Gastrocnemius medialis (tissue), 4 donors: ENCODE results near the gene SPOPL. TPM values are rescaled to one million over a fixed set of nuclear protein-coding genes. Genes with fewer than 3 reads are reported as not detected.

ENCODE experiments used
- ATAC-seq, 2 donors: fragments of 150-250 bp; one replicate each; pipeline ENCODE4 v1.9.1; 2016
- DNase-seq, 2 donors: peaks; one replicate each; pipeline ENCODE4 v3.0.0-alpha.2; 2019
- H3K27ac ChIP-seq, 4 donors: fragments of 200-600 bp; sonication (generic); 1 replicate in 1 of 4; 2 replicates in 3 of 4; pipeline ENCODE4 v1.5.1; 2016 to 2018; ENCODE audit warnings: mild to moderate bottlenecking in 2 of 4, moderate library complexity in 1 of 4
- H3K27me3 ChIP-seq, 3 donors: fragments of 200-600 bp; sonication (generic) in 2 of 3; 1 replicate in 1 of 3; 2 replicates in 2 of 3; pipeline versions ENCODE4 v1.5.1 to v1.6.0; 2016 to 2019; ENCODE audit warnings: mild to moderate bottlenecking in 1 of 3, moderate library complexity in 1 of 3
- H3K36me3 ChIP-seq, 2 donors: fragments of 200-600 bp; sonication (generic) in 1 of 2; one replicate each; pipeline ENCODE4 v1.5.1; 2017 to 2018
- H3K4me1 ChIP-seq, 2 donors: fragments of 200-600 bp; sonication (generic) in 1 of 2; one replicate each; pipeline ENCODE4 v1.5.1; 2016 to 2017; ENCODE audit warnings: mild to moderate bottlenecking in 2 of 2
- H3K4me3 ChIP-seq, 4 donors: fragments of 200-600 bp; sonication (generic) in 3 of 4; 1 replicate in 1 of 4; 2 replicates in 3 of 4; pipeline ENCODE4 v1.5.1; 2016 to 2019; ENCODE audit warnings: mild to moderate bottlenecking in 2 of 4
- H3K9me3 ChIP-seq, 3 donors: fragments of 200-600 bp; sonication (generic) in 2 of 3; 1 replicate in 1 of 3; 2 replicates in 2 of 3; pipeline ENCODE4 v1.5.1; 2016 to 2019
- CTCF ChIP-seq, 5 experiments: fragments of 450-650 bp in 3 of 5; fragments of 200-600 bp in 2 of 5; sonication (generic) in 2 of 5; IDR thresholded peaks in 4 of 5; conservative IDR thresholded peaks in 1 of 5; 1 replicate in 4 of 5; 2 replicates in 1 of 5; pipeline ENCODE4 v1.5.1; 2016 to 2019; ENCODE audit warnings: antibody characterized with exemption in 5 of 5, mild to moderate bottlenecking in 3 of 5, moderate library complexity in 3 of 5
- POLR2A ChIP-seq, 2 donors: fragments of 450-650 bp; IDR thresholded peaks; one replicate each; pipeline ENCODE4 v1.6.1; 2017; ENCODE audit warnings: antibody characterized with exemption in 2 of 2, mild to moderate bottlenecking in 2 of 2, moderate library complexity in 2 of 2
- in situ Hi-C, 4 donors: fragments of 200-750 bp; cut with MboI; loops; one replicate each; pipeline versions ENCODE4 v1.15.0 to v1.8.0; 2017; ENCODE audit warnings: low sequenced_read_pairs in 4 of 4
- intact Hi-C: fragments of 100-400 bp; cut with DNase I; formaldehyde crosslinking; loops from one replicate; pipeline ENCODE4 v1.15.1; 2023; ENCODE audit warnings: low total_unique reads
- total RNA-seq, 4 donors: library from RNA; depleted of rRNA; stranded (reverse); fragments of >200 nt; gene quantifications; one replicate each; pipeline versions ENCODE4 v1.1.0 to v1.2.3, GENCODE V29; 2016

The SPOPL gene
- total RNA-seq, 4 donors from 2014 or later = 11.2 to 17.7 (median 12.5) TPM

DNA sequence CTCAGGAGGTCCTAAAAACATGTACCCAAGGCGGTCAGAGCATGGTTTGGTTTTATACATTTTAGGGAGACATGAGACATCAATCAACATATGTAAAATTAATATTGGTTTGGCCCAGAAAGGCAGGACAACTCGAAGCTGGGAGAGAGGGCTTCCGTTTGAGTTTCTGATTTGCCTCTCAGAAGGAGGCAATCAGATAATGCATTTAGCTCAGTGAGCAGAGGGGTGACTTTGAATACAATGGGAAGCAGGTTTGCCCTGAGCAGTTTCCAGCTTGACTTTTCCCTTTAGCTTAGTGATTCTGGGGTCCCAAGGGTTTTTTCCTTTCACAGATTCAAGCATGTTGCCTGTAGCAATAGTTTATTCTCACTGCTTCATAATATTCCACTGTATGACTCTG is 12.6 kb downstream of the SPOPL start:
- Histone ChIP-seq H3K4me1 (peaks cover 16 to 26% of the 10 kb centered on the region in 2 donors), H3K4me3 (no peak overlapping the region), H3K9me3 (no peaks in the 10 kb centered on the region), H3K36me3 (no peaks in the 10 kb centered on the region), H3K27me3 (no peaks in the 10 kb centered on the region), H3K27ac (no peak overlapping the region)
- in situ Hi-C loops = no loop called here
- intact Hi-C loops = no loop called here
- DNase-seq (no peak), ATAC-seq (no peak)
- TF ChIP-seq CTCF (IDR thresholded peaks at IDR 0.05 in 4 of 5, conservative IDR thresholded peaks at IDR 0.05 in 1 of 5) (no peak), POLR2A (IDR thresholded peaks at IDR 0.05) (no peak)

- Histone ChIP-seq H3K27ac (no peak overlapping the region), H3K4me1 (peaks cover 16 to 26% of the 10 kb centered on the region in 2 donors), H3K36me3 (no peaks in the 10 kb centered on the region), H3K9me3 (no peaks in the 10 kb centered on the region), H3K27me3 (no peaks in the 10 kb centered on the region), H3K4me3 (no peak overlapping the region)
- in situ Hi-C loops (no loop called here), intact Hi-C loops (no loop called here)
- DNase-seq (no peak), ATAC-seq (no peak)
- TF ChIP-seq POLR2A (IDR thresholded peaks at IDR 0.05) = no peak
- no peak for TF ChIP-seq CTCF (IDR thresholded peaks at IDR 0.05 in 4 of 5, conservative IDR thresholded peaks at IDR 0.05 in 1 of 5)
Measured at GRCh38 chr2:138515092-138515491, 13.5 kb downstream of the SPOPL start.

DNA sequence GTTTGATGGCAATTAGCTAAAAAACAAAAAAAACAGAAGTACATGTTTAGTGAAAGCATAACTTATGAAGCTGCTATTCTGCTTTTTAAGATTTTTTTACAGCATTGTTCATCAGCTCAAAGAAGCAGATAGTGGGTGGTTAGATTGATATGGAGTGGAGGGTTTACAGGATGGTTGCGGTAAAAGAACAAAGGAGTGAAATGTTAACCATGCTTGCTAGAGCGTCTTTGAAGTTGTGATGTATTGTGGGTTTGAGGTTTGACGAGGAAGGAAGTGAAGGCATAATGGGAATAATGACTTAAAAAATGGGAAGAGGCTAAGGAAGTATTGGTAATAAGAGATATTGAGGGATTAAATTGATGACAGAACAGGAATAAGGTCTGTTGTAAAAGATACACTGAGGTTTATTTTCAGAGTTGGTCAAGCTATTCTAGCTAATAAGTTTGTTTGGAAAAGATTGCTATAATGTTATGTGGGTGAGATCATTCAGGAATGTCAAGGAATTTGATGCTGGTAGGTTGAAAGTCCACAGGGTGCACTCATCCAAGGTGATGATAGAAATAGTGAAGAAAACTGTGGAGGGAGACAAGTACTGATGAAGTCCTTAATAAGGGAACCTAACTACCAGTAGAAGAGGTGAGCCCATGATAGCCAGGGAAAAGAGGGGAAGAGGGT is 14.6 kb downstream of the SPOPL start:
- DNase-seq = no peak

DNA sequence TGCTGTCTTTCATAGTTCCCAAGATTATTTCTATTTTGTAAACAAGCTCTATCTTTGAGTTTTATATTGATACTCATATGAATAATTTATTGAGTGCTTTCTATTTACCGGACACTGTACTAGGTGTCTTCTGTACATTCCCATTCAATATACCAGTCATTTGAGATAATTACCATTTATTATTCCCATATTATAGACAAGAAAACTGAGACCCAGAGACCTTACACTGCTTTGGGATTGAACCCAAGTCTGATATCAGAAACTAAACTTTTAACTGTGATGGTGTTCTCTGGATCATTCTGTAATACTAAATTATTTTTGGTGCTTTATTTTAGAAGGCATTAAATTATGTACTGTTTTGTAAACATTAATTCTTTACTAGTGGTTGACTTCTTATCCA is 17.3 kb downstream of the SPOPL start:
- ATAC-seq = no peak
- in situ Hi-C loops = no loop called here
- peaks cover 19 to 26% of the 10 kb centered on the region in 2 donors for H3K4me1 ChIP-seq

More for the DNA sequence above, 14.6 kb downstream of the SPOPL start:
- Histone ChIP-seq H3K36me3 (no peaks in the 10 kb centered on the region), H3K4me1 (peaks cover 19 to 26% of the 10 kb centered on the region in 2 donors), H3K27me3 (no peaks in the 10 kb centered on the region), H3K9me3 (no peaks in the 10 kb centered on the region), H3K4me3 (no peak overlapping the region), H3K27ac (no peak overlapping the region)
- TF ChIP-seq CTCF (IDR thresholded peaks at IDR 0.05 in 4 of 5, conservative IDR thresholded peaks at IDR 0.05 in 1 of 5) = no peak
- TF ChIP-seq POLR2A (IDR thresholded peaks at IDR 0.05) = no peak
- no peak for ATAC-seq
- intact Hi-C loops (no loop called here), in situ Hi-C loops (no loop called here)

More for the DNA sequence above, 17.3 kb downstream of the SPOPL start:
- Histone ChIP-seq H3K9me3 (no peaks in the 10 kb centered on the region), H3K4me3 (no peak overlapping the region), H3K27me3 (no peaks in the 10 kb centered on the region), H3K27ac (no peak overlapping the region), H3K36me3 (no peaks in the 10 kb centered on the region)
- TF ChIP-seq POLR2A (IDR thresholded peaks at IDR 0.05) (no peak), CTCF (IDR thresholded peaks at IDR 0.05 in 4 of 5, conservative IDR thresholded peaks at IDR 0.05 in 1 of 5) (no peak)
- intact Hi-C loops = no loop called here
- no peak for DNase-seq
